ENCODE data around the gene GPR146.
"Not testable (repeated sequence)": the region's sequence is repeated elsewhere in the genome, so short reads cannot be mapped to it uniquely, and the experiment has no call there.

GPR146 gene

DNA sequence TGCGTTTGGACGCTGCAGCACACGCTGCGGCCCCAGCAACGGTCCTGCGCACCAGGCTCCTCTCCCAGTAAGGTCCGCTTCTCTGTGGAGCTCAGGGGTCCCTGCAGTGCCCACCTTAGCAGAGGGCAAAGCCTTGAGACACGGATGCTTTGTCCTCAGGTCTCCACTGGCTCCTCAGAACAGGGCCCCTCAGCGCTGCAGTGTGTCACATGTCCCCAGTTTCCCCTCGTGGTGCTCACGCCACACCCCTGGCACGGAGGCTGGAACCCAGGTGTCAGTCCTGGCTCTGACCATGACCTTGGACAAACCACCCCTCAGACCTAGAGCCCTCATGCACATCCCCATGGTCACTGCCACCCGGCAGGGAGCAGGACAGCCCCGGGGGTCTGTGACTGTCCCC is 23.7 kb downstream of the GPR146 start:
- H3K27ac ChIP-seq (ENCODE audit: insufficient read depth, low read length, poor library complexity, severe bottlenecking) = no peak overlapping the region
- peaks cover 10% of the 10 kb centered on the region for H3K4me1 ChIP-seq (ENCODE audit: control insufficient read depth, insufficient read depth, low read length, poor library complexity, severe bottlenecking)
- H3K27me3 ChIP-seq (replicated peaks; ENCODE audit: control insufficient read depth, insufficient read depth, low read length, poor library complexity, severe bottlenecking) = no peaks in the 10 kb centered on the region
- no peaks in the 10 kb centered on the region for H3K9me3 ChIP-seq (ENCODE audit: control insufficient read depth, low read length)
- no peaks in the 10 kb centered on the region for H3K36me3 ChIP-seq (ENCODE audit: control insufficient read depth, insufficient read depth, low read length)
- no peak overlapping the region for H3K4me3 ChIP-seq (ENCODE audit: insufficient read depth, low read depth, low read length, poor library complexity, severe bottlenecking)
- DNase-seq = no peak

DNA sequence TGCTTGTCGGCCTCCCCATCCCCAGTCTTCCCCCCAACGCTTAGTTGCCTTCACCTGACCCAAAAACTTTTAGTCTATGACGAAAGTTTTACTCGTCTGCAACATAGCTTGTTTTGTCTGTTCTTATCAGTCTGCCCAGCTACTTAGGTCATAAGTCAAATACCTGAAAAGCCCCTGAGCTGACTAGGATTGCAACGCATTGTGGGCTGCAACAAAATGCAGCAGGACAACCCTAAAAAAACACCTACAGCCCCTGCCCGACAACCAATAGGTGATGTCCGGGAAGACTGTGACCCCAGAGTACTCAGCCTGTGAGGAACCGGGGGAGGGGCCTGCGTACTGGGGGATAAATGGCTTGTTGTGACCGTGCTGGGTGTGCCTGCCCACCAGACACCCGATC is 24.3 kb downstream of the GPR146 start:
- no peaks in the 10 kb centered on the region for H3K27me3 ChIP-seq (replicated peaks; ENCODE audit: control insufficient read depth, insufficient read depth, low read length, poor library complexity, severe bottlenecking)
- no peaks in the 10 kb centered on the region for H3K36me3 ChIP-seq (ENCODE audit: control insufficient read depth, insufficient read depth, low read length)
- DNase-seq = no peak
- H3K4me1 ChIP-seq (ENCODE audit: control insufficient read depth, insufficient read depth, low read length, poor library complexity, severe bottlenecking) = peaks cover 10% of the 10 kb centered on the region
- H3K9me3 ChIP-seq (ENCODE audit: control insufficient read depth, low read length) = no peaks in the 10 kb centered on the region
- H3K4me3 ChIP-seq (ENCODE audit: insufficient read depth, low read depth, low read length, poor library complexity, severe bottlenecking) = no peak overlapping the region
- no peak overlapping the region for H3K27ac ChIP-seq (ENCODE audit: insufficient read depth, low read length, poor library complexity, severe bottlenecking)

DNA sequence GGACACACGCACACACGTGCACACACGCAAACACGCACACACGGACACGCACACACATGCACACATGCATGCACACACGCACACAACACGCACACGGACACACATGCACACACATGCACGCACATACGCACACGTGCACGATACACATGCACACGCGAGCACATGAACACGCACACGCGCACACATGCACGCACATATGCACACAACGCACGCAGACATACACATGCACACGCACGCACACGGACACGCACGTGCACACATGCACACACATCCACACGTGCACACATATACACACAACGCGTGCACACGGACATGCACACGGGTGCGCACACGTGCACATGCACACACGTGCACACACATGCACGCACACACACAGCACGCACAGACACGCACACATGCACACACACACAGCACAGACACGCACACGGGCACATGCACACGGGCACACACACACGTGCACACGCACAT is 26.2 kb downstream of the GPR146 start:
- no peaks in the 10 kb centered on the region for H3K9me3 ChIP-seq (ENCODE audit: control insufficient read depth, low read length)
- DNase-seq = no peak
- H3K27ac ChIP-seq (ENCODE audit: insufficient read depth, low read length, poor library complexity, severe bottlenecking) = no peak overlapping the region
- H3K36me3 ChIP-seq (ENCODE audit: control insufficient read depth, insufficient read depth, low read length) = no peaks in the 10 kb centered on the region
- peaks cover 6% of the 10 kb centered on the region for H3K4me1 ChIP-seq (ENCODE audit: control insufficient read depth, insufficient read depth, low read length, poor library complexity, severe bottlenecking)
- no peaks in the 10 kb centered on the region for H3K27me3 ChIP-seq (replicated peaks; ENCODE audit: control insufficient read depth, insufficient read depth, low read length, poor library complexity, severe bottlenecking)
- no peak overlapping the region for H3K4me3 ChIP-seq (ENCODE audit: insufficient read depth, low read depth, low read length, poor library complexity, severe bottlenecking)

DNA sequence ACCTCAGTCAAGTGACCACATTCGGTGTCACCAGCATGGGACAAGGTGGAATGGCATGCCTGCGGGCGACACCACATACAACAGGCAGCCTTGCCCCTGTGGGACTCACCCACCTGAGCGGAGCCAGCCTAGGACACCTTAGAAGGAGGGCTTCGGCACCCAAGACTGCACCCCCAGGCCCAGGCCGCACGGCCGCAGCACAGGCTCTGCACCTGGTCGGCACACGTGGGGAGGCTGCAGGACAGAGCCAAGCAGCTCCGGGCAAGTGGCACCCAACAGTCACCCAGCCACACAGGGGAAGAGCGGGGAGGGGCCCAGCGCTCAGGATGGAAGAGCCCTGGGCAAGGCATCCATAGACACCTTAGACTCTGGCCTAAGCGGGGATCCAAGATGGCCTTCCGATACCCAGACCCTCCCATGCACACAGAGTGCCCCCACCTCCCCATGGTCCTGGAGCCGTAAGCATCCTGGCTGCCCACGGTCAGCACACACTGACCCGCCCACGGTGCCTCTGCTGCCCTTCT is 27.4 kb downstream of the GPR146 start:
- Histone ChIP-seq H3K27me3 (replicated peaks; ENCODE audit: control insufficient read depth, insufficient read depth, low read length, poor library complexity, severe bottlenecking) (no peaks in the 10 kb centered on the region), H3K4me3 (ENCODE audit: insufficient read depth, low read depth, low read length, poor library complexity, severe bottlenecking) (no peak overlapping the region), H3K9me3 (ENCODE audit: control insufficient read depth, low read length) (no peaks in the 10 kb centered on the region), H3K4me1 (ENCODE audit: control insufficient read depth, insufficient read depth, low read length, poor library complexity, severe bottlenecking) (no peaks in the 10 kb centered on the region), H3K27ac (ENCODE audit: insufficient read depth, low read length, poor library complexity, severe bottlenecking) (no peak overlapping the region), H3K36me3 (ENCODE audit: control insufficient read depth, insufficient read depth, low read length) (no peaks in the 10 kb centered on the region)
- no peak for DNase-seq

DNA sequence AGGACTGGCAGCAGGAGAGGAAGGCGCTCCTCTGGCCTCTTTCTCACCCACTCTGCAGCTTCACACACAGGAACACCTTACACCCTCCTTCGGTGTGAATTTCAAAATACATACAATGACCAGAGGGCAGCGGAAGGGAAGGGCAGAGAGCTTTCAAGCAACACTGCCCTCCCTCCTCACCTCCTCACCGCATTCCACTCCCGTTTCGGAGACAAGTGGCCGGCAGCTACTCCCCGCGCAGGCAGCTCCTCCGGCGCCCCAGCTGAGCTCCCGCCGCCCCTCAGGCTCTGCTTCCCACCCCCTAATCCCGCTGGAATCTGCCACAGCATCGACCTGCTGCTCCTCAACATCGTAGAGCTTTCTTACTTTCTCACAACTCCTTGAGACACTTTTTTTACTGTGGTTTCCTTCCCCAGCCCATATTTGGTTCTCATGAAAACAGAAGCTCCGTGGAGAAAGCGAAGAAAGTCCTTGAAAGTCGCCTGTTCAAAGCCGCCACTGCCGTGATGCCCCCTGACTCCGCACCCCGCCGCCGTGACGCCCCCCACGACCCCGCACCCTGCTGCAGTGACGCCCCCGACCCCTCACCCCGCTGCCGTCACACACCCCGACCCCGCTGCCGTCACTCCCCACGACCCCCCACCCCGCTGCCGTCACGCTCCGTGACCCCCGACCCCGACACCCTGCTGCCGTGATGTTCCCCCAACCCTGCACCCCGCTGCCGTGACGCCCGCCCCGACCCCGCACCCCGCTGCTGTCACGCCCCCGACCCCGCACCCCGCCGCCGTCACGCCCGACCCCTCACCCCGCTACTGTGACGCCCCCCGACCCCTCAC is 29.0 kb downstream of the GPR146 start:
- Histone ChIP-seq H3K27me3 (replicated peaks; ENCODE audit: control insufficient read depth, insufficient read depth, low read length, poor library complexity, severe bottlenecking) (no peaks in the 10 kb centered on the region), H3K9me3 (ENCODE audit: control insufficient read depth, low read length) (no peaks in the 10 kb centered on the region), H3K27ac (ENCODE audit: insufficient read depth, low read length, poor library complexity, severe bottlenecking) (no peak overlapping the region), H3K4me3 (ENCODE audit: insufficient read depth, low read depth, low read length, poor library complexity, severe bottlenecking) (no peak overlapping the region), H3K36me3 (ENCODE audit: control insufficient read depth, insufficient read depth, low read length) (no peaks in the 10 kb centered on the region), H3K4me1 (ENCODE audit: control insufficient read depth, insufficient read depth, low read length, poor library complexity, severe bottlenecking) (no peaks in the 10 kb centered on the region)
- no peak for DNase-seq

DNA sequence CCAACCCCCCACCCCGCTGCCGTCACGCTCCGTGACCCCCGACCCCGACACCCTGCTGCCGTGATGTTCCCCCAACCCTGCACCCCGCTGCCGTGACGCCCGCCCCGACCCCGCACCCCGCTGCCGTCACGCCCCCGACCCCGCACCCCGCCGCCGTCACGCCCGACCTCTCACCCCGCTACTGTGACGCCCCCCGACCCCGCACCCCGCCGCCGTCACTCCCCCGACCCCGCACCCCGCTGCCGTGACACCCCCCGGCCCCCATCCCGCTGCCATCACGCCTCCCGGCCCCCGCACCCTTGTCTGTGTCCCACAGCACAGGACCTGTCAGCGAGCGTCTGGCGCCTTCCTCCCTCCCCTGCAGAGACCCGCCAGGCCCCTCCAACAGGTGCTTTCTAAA is 29.7 kb downstream of the GPR146 start:
- not testable (repeated sequence) for DNase-seq; H3K27me3 ChIP-seq (replicated peaks; ENCODE audit: control insufficient read depth, insufficient read depth, low read length, poor library complexity, severe bottlenecking); H3K27ac ChIP-seq (ENCODE audit: insufficient read depth, low read length, poor library complexity, severe bottlenecking); H3K36me3 ChIP-seq (ENCODE audit: control insufficient read depth, insufficient read depth, low read length); H3K9me3 ChIP-seq (ENCODE audit: control insufficient read depth, low read length); H3K4me3 ChIP-seq (ENCODE audit: insufficient read depth, low read depth, low read length, poor library complexity, severe bottlenecking); H3K4me1 ChIP-seq (ENCODE audit: control insufficient read depth, insufficient read depth, low read length, poor library complexity, severe bottlenecking)

DNA sequence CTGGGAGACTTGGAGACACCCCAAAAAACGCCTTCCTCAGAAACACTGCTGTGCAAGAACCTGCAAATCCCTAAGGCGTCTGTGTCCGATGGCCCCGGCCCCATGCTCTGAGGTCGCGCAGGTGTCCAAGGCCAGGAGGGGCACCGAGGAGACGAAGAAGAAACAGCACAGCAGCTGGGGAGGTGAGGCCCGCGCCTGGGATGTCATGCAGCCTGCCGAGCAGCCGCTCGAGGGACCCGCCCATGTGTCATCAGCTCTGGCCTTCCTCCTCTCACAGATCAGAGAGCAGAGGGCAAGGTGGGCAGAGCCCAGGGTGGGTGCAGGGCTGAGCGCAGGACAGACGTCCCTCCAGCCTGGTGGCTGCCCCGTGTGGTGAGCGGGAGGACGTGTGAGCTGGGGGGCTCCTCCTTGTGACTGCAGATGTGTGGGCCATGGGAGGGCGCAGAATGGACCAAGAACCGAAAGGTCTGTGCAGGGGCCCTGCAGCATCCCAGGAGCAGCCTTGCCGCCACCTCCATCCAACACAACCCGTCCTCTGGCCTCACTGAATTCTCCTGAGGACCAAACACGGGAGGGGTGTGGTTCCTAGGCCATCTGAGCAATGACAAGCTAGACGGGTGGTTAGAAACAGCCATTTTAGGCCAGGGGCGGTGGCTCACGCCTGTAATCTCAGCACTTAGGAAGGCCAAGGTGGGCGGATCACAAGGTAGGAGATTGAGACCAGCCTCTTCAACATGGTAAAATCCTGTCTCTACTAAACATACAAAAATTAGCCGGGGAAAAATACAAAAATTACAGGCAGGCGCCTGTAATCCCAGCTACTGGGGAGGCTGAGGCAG is 30.5 kb downstream of the GPR146 start:
- no peak overlapping the region for H3K4me3 ChIP-seq (ENCODE audit: insufficient read depth, low read depth, low read length, poor library complexity, severe bottlenecking)
- no peak for DNase-seq
- no peaks in the 10 kb centered on the region for H3K27me3 ChIP-seq (replicated peaks; ENCODE audit: control insufficient read depth, insufficient read depth, low read length, poor library complexity, severe bottlenecking)

DNA sequence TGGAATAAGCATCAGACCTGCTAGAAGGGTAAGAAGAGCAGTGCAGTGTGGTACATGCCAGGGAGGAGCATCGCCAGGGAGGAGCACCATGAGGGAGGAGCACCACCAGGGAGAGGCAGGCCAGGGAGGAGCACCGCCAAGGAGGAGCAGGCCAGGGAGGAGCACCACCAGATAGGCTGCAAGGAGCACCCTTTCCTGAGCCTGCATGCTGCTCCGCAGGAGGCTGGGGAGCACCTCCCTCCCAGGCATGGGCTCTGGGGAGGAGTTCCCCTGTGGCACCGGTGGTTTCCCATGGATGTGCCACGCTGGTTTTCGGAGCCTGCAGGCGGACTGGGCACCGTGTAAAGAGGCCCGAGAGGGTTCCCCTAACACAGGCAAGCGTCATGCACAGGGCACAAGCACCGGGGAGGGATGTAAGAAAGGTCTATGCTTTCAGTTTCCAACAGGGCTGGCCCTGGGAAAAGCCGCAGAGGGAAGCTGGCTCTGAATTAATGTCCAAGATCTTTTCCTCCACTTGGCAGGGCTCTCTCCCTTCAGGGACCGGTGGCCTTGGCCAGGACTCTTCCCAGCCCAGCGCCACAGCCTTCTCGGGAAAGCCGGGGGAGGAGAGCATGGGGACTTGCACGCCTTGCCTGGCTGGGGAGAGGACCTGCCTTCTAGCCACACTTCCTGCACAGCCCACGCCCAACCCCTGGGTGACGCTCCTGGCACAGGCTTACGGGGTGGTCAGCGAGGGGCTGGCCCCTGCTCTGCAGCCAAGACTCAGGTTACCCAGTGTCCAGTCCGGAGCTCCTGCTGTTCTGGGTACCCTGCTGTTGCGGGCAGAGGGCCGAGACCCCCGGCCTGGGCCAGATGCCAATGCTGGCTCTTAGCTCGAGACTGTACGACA is 32.1 kb downstream of the GPR146 start:
- H3K4me3 ChIP-seq (ENCODE audit: insufficient read depth, low read depth, low read length, poor library complexity, severe bottlenecking) = no peak overlapping the region
- no peaks in the 10 kb centered on the region for H3K27me3 ChIP-seq (replicated peaks; ENCODE audit: control insufficient read depth, insufficient read depth, low read length, poor library complexity, severe bottlenecking)
- DNase-seq = no peak
- H3K36me3 ChIP-seq (ENCODE audit: control insufficient read depth, insufficient read depth, low read length) = no peaks in the 10 kb centered on the region
- no peak overlapping the region for H3K27ac ChIP-seq (ENCODE audit: insufficient read depth, low read length, poor library complexity, severe bottlenecking)
- no peaks in the 10 kb centered on the region for H3K9me3 ChIP-seq (ENCODE audit: control insufficient read depth, low read length)
- no peaks in the 10 kb centered on the region for H3K4me1 ChIP-seq (ENCODE audit: control insufficient read depth, insufficient read depth, low read length, poor library complexity, severe bottlenecking)

More for the DNA sequence above, 30.5 kb downstream of the GPR146 start:
- H3K27ac ChIP-seq (ENCODE audit: insufficient read depth, low read length, poor library complexity, severe bottlenecking) = no peak overlapping the region
- no peaks in the 10 kb centered on the region for H3K36me3 ChIP-seq (ENCODE audit: control insufficient read depth, insufficient read depth, low read length)
- H3K9me3 ChIP-seq (ENCODE audit: control insufficient read depth, low read length) = no peaks in the 10 kb centered on the region
- H3K4me1 ChIP-seq (ENCODE audit: control insufficient read depth, insufficient read depth, low read length, poor library complexity, severe bottlenecking) = no peaks in the 10 kb centered on the region

DNA sequence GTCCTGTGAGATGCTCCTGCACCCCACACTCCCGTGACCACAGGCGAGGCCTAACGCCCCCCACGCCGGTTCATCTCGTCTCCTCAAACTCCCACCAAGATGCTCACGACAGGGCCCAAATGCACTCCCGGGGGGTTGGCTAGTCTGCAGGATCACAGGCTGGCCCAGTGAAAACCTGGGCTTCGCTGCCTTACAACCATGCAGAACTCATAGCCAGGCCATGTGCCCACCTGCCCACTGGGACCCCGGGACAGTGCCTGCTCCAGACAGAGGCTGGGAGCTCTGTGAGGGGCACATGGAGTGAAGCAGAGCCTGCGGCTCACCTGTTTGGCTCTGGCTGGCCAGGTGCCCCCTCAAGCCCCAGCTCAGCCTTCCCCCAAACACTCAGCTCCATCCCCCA is 34.2 kb downstream of the GPR146 start:
- H3K9me3 ChIP-seq (ENCODE audit: control insufficient read depth, low read length) = no peaks in the 10 kb centered on the region
- H3K27me3 ChIP-seq (replicated peaks; ENCODE audit: control insufficient read depth, insufficient read depth, low read length, poor library complexity, severe bottlenecking) = no peaks in the 10 kb centered on the region
- H3K4me3 ChIP-seq (ENCODE audit: insufficient read depth, low read depth, low read length, poor library complexity, severe bottlenecking) = no peak overlapping the region
- H3K36me3 ChIP-seq (ENCODE audit: control insufficient read depth, insufficient read depth, low read length) = no peaks in the 10 kb centered on the region
- no peaks in the 10 kb centered on the region for H3K4me1 ChIP-seq (ENCODE audit: control insufficient read depth, insufficient read depth, low read length, poor library complexity, severe bottlenecking)
- no peak overlapping the region for H3K27ac ChIP-seq (ENCODE audit: insufficient read depth, low read length, poor library complexity, severe bottlenecking)
- DNase-seq = no peak
